ENCODE data around the gene CHIT1.

DNA sequence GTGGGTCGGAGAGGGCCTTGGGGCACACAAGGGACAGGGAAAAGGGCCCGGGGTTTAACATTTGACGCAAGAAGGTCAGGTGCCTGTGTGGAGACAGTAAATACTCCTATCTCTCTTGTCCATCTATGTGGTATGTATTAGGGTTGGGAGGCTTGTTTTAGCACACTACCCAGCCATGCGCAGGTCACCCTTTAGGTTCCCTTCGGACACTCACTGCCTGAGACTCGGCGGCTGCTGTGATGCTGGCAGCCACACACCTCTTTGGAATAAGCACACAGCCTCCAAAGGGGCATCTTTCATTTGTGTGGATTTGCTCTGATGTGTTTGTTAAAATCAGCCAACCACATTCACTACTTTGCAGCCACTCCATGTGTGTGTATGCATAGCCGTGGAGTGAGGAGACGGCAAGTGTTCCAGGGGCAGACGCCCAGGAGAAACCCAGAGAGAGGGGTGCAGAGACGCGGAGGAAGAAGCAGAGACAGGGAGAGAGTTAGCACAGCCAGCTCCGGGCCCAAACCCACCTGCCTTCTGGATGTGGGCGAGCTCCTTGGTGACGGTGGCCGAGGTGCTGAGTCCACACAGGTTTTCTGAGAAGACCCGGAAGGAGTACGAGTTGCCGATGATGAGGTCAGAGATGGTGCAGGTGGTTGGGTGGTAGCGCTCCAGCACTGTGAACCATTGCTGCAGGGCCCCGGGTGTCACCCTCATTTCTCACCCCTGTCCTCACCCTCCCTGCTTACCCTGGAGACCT is 59.5 kb downstream of the CHIT1 start:
- TF ChIP-seq, protein P1, sequence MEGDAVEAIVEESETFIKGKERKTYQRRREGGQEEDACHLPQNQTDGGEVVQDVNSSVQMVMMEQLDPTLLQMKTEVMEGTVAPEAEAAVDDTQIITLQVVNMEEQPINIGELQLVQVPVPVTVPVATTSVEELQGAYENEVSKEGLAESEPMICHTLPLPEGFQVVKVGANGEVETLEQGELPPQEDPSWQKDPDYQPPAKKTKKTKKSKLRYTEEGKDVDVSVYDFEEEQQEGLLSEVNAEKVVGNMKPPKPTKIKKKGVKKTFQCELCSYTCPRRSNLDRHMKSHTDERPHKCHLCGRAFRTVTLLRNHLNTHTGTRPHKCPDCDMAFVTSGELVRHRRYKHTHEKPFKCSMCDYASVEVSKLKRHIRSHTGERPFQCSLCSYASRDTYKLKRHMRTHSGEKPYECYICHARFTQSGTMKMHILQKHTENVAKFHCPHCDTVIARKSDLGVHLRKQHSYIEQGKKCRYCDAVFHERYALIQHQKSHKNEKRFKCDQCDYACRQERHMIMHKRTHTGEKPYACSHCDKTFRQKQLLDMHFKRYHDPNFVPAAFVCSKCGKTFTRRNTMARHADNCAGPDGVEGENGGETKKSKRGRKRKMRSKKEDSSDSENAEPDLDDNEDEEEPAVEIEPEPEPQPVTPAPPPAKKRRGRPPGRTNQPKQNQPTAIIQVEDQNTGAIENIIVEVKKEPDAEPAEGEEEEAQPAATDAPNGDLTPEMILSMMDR (IDR thresholded peaks at IDR 0.05; ENCODE audit: low read length), result no peak
- TF ChIP-seq EZH2 (optimal IDR thresholded peaks at IDR 0.05; ENCODE audit: low read depth, low read length) (no peak), EZH2phosphoT487 (IDR thresholded peaks at IDR 0.05; ENCODE audit: low read length) (no peak)

All from MM.1S (cell line).